Raji (cell line): ENCODE results near the gene DGKQ.

Source experiments
- POLR2A ChIP-seq: IDR thresholded peaks from 2 replicates; pipeline ENCODE4 v1.6.1; 2011; ENCODE audit warnings: low read depth, low read length, control low read depth; ENCODE audit not compliant: insufficient read depth

Gene DGKQ

GRCh38 chr4:946517-947471 is 26.6 kb downstream of the DGKQ start:
- no peak for TF ChIP-seq POLR2A

DNA sequence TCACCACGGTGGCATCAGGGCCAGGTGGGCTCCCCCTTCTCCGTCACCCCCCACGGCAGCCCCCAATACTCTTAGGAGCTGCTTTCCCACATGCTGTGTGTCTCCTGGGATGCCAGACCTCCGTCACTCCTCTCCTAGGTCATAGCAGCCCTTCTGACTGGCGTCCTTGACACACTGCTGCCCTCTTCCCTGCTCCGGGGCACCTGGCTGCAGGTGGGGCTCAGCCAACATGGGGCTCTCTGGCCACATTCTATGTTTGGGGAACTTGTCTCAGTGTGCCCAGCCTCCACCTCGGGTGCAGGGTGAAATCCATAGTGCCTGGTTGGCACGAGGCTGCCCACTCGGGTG is 27.3 kb downstream of the DGKQ start:
- TF ChIP-seq POLR2A = no peak

GRCh38 chr4:945274-946102 is 27.9 kb downstream of the DGKQ start:
- no peak for TF ChIP-seq POLR2A

- TF ChIP-seq POLR2A = no peak
Measured at GRCh38 chr4:932713-933070, 40.7 kb downstream of the DGKQ start.

DNA sequence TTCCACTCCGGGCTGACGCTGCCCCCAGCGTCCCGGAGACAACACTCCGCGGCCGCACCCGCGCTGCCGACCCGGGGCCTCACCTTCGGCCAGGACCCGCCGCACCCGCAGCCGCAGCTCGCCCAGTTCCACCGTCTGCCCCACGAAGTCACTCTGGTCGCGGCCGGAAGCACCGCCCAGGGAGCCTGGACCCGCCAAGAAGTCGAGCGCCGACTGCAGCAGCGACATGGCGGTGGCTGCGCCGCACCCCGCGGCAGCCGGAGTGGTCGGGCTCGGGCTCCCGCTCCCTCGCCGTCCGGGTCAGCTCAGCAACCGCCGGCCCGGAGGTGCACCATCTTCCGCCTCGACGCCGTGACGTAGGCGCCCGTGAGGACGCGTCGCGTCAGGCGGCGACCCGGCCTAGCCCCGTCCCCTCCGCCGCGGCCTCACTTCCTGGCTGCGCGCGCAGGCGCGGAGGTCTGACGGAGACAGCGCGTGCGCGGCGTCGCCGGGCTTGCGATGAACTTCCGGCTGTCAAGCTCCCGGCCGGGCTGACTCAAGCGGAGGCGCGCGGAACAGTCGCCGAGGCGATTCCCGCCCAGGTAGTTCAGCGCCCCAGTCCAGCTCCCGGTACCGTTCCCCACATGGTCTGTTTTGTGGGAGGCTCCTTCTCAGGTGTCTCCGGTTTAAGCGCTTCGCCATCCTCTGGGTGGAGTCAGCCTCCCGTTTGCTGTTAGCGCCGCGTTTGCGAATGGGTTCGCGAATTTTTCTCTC is 41.2 kb downstream of the DGKQ start, which contains the start of the genes GAK and TMEM175:
Gene GAK (minus strand): TSS at position 357 of the 753 bp plus-strand sequence. CDS start 129 bp downstream, at position 228.
Gene TMEM175 (plus strand): TSS at position 501 of the 753 bp plus-strand sequence. CDS start 15,280 bp downstream, outside the sequence.
- peak; percentile 93 for TF ChIP-seq POLR2A

- no peak for TF ChIP-seq POLR2A
Measured at GRCh38 chr4:931194-931959, 42.0 kb downstream of the DGKQ start.

DNA sequence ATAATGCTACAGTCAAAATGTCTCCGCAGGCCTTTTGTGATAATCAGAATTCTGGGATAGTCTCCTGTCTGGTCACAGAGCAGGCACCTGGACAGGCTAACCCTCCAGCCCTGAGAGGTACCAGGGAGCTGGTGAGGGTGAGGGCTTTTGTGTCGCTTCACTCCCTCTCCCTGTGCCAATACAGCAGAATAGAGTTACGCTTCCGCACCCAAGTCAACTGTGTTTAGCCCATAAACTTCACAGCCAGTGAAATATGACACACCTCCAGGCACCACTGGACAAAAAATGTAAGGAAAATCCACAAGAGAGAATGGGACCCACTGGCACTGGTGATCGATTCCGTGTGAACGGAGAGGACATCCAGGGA is 42.6 kb downstream of the DGKQ start:
- no peak for TF ChIP-seq POLR2A

- TF ChIP-seq POLR2A = no peak
Measured at GRCh38 chr4:930028-930551, 43.3 kb downstream of the DGKQ start.

GRCh38 chr4:929096-929765 is 44.1 kb downstream of the DGKQ start:
- no peak for TF ChIP-seq POLR2A

- TF ChIP-seq POLR2A = no peak
Measured at GRCh38 chr4:926538-926937, 46.8 kb downstream of the DGKQ start.

- TF ChIP-seq POLR2A = no peak
Measured at GRCh38 chr4:925771-926500, 47.4 kb downstream of the DGKQ start.

DNA sequence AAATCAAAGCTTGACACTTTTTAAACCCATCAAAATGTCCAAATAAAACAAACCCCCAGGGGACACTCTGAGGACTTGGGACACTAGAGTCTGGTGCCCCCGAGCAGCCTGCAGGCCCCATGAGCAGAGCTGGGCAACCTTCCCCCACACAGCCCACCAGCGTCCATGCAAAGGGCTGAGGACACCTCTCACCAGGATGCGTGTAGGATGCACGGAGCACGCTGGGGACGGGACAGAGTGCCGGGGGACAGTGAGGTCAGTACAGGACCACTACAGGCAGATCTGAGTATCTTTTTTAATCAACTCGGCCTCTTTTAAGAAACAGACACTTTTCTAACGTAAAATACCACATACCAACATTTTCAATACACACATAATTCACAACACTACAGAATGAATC is 48.2 kb downstream of the DGKQ start:
- TF ChIP-seq POLR2A = no peak
